Measurements from ENCODE around the gene HEPHL1. TPM values are rescaled to one million over a fixed set of nuclear protein-coding genes. Genes with fewer than 3 reads are reported as not detected.

HEPHL1 gene
- total RNA-seq, 1 donor, result 4.3 TPM

GRCh38 chr11:94142308-94143281 is 121.4 kb downstream of the HEPHL1 start:
- peak overlapping the region; percentile 5 for H3K4me3 ChIP-seq (ENCODE audit: low read depth, low read length)
- TF ChIP-seq, protein P1, sequence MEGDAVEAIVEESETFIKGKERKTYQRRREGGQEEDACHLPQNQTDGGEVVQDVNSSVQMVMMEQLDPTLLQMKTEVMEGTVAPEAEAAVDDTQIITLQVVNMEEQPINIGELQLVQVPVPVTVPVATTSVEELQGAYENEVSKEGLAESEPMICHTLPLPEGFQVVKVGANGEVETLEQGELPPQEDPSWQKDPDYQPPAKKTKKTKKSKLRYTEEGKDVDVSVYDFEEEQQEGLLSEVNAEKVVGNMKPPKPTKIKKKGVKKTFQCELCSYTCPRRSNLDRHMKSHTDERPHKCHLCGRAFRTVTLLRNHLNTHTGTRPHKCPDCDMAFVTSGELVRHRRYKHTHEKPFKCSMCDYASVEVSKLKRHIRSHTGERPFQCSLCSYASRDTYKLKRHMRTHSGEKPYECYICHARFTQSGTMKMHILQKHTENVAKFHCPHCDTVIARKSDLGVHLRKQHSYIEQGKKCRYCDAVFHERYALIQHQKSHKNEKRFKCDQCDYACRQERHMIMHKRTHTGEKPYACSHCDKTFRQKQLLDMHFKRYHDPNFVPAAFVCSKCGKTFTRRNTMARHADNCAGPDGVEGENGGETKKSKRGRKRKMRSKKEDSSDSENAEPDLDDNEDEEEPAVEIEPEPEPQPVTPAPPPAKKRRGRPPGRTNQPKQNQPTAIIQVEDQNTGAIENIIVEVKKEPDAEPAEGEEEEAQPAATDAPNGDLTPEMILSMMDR (IDR thresholded peaks at IDR 0.05; ENCODE audit: insufficient read depth, low read depth, low read length), result no peak
- DNase-seq (ENCODE audit: low read depth), result peak; percentile 91

- DNase-seq (ENCODE audit: low read depth), result no peak
- no peak overlapping the region for H3K4me3 ChIP-seq (ENCODE audit: low read depth, low read length)
- TF ChIP-seq, protein P1 (IDR thresholded peaks at IDR 0.05; ENCODE audit: insufficient read depth, low read depth, low read length), result no peak
These were observed 123.1 kb downstream of the HEPHL1 start for GRCh38 chr11:94144216-94144615.

DNA sequence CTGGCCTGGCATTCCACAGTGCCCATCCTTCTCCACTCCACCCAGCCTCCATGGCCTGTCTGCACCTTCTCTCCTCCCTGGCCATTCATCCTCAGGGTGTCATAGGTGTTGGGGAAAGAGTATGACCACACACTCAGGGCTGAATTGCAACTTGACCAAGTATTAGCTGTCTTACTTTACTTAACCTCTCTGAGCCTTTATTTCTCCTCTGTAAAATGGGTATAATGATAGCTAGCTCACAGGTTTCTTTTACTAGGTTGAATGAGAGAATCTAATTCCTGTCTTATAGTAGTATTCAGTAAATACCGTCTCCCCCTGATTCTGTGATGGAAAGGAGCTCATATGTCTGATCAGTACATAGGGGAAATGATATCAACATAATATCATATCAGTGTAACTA is 123.5 kb downstream of the HEPHL1 start:
- no peak for DNase-seq (ENCODE audit: low read depth)
- TF ChIP-seq, protein P1 (IDR thresholded peaks at IDR 0.05; ENCODE audit: insufficient read depth, low read depth, low read length), result no peak
- no peak overlapping the region for H3K4me3 ChIP-seq (ENCODE audit: low read depth, low read length)

GRCh38 chr11:94145431-94145830 is 124.3 kb downstream of the HEPHL1 start:
- no peak for DNase-seq (ENCODE audit: low read depth)
- TF ChIP-seq, protein P1 (IDR thresholded peaks at IDR 0.05; ENCODE audit: insufficient read depth, low read depth, low read length), result no peak
- H3K4me3 ChIP-seq (ENCODE audit: low read depth, low read length), result no peak overlapping the region

GRCh38 chr11:94145916-94146315 is 124.8 kb downstream of the HEPHL1 start:
- TF ChIP-seq, protein P1 (IDR thresholded peaks at IDR 0.05; ENCODE audit: insufficient read depth, low read depth, low read length), result no peak
- DNase-seq (ENCODE audit: low read depth), result no peak
- no peak overlapping the region for H3K4me3 ChIP-seq (ENCODE audit: low read depth, low read length)

DNA sequence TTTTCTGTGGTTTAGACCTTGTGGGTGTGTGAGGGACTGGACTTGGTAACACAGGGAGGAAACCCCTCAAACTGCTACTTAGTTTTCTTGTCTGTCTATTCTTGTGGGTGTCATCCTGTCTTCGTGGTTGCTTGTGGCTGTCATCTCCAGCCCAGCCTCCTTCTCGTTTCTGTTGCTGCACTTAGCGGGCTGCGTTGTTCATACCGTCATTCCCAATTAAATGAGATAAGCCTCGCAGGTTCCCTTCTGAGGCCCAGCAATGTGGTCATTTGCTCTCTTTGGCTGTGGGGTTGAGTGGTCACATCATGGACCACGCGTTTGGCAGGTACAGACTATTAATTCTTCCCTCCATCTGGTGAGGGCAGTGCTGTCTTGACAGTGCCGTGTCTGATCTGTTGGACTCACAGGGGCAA is 126.3 kb downstream of the HEPHL1 start:
- DNase-seq (ENCODE audit: low read depth), result no peak
- TF ChIP-seq, protein P1 (IDR thresholded peaks at IDR 0.05; ENCODE audit: insufficient read depth, low read depth, low read length), result no peak

More for the DNA sequence above, 126.3 kb downstream of the HEPHL1 start:
- H3K4me3 ChIP-seq (ENCODE audit: low read depth, low read length), result no peak overlapping the region
